IPS-20b (cell line): Measurements from ENCODE around the gene MAST4.

Source experiments
- H3K27ac ChIP-seq: one replicate; pipeline ENCODE4 v1.5.1; 2013; ENCODE audit warnings: low read length
- H3K27me3 ChIP-seq: 2 replicates; pipeline ENCODE4 v1.6.1; 2013; ENCODE audit warnings: mild to moderate bottlenecking, low read length, inconsistent platforms; ENCODE audit not compliant: insufficient read depth
- H3K36me3 ChIP-seq: 2 replicates; pipeline ENCODE4 v1.6.1; 2013; ENCODE audit warnings: low read depth, mild to moderate bottlenecking, inconsistent platforms, low read length, moderate library complexity; ENCODE audit not compliant: insufficient read depth
- H3K4me1 ChIP-seq: 2 replicates; pipeline ENCODE4 v1.6.1; 2013; ENCODE audit warnings: mild to moderate bottlenecking, control low read depth, inconsistent platforms, low read length, moderate library complexity; ENCODE audit not compliant: insufficient read depth
- H3K4me3 ChIP-seq: 2 replicates; pipeline ENCODE4 v1.5.1; 2013; ENCODE audit warnings: mild to moderate bottlenecking, low read length, inconsistent platforms
- H3K9ac ChIP-seq: 2 replicates; pipeline ENCODE4 v1.6.1; 2013; ENCODE audit warnings: low read depth, mild to moderate bottlenecking, inconsistent platforms, low read length, moderate library complexity
- H3K9me3 ChIP-seq: 2 replicates; pipeline ENCODE4 v1.6.1; 2013; ENCODE audit warnings: mild to moderate bottlenecking, low read depth, low read length, inconsistent platforms; ENCODE audit not compliant: insufficient read depth

MAST4 gene

DNA sequence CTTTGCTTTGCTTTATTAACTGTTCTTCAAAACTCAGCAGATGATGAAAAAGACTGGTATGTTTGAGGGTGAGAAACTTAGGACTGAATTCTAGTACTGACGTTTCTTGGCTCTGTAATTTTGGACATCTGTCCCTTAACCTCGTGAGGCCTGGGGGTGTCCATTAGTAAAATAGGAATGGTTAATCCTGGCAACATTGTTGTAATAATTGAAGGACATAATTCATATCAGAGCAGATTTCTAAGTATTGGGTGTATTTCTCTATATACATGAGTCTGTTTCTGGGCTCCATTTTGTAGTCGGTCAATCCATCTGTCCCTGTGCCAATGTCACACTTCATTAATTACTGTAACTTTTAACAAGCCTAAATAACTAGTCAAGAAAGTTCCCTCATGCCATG lies 206.7 kb downstream of the MAST4 start:
- Histone ChIP-seq H3K27me3 (no peaks in the 10 kb centered on the region; the same call in 1 of the 2 replicates), H3K9ac (no peak overlapping the region), H3K27ac (no peak overlapping the region), H3K36me3 (no peaks in the 10 kb centered on the region), H3K9me3 (no peaks in the 10 kb centered on the region), H3K4me3 (no peak overlapping the region), H3K4me1 (no peaks in the 10 kb centered on the region)

DNA sequence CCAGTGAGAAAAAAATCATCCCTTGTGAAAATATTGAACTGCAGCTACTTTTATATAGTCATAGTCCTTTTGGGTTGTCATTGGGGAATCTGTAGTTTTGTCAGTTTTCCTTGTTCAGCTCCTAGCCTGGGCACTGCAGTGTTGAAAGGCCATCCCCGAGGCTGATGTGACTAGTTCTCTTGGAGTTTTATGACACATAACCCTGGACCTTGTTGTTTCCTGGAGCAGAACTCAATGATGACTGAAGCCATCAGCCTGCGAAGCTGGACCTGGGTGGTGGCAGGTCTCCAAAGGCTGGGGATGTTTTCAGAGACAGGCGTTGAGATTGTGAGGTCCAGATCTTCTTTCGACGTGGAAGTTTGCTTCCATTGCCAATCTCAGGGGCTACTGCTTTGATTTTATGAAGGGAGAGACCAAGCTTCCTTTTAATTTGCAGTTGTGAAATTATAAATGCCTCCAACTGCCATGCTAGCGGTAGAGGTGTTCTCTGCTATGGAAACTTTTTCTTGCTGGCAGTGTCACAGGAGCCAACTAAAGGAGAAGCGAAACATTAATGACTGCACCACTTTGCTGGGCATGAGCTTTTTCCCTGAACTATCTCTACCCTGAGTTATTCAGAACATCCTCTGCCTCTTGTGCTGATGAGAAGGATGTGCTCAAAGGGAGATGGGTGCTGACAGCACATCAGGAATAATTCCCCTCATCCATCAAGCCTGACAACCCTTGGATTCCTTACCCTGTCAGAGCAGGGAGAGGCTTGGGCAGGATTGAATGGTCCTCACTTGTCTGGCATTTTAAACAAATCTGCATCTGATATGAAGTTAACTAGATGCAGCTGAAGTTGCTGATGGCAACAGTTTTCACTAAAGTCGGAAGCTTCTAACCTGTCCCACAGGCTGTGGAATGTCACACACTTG lies 209.6 kb downstream of the MAST4 start:
- no peaks in the 10 kb centered on the region for H3K36me3 ChIP-seq
- no peak overlapping the region for H3K27ac ChIP-seq
- no peaks in the 10 kb centered on the region for H3K4me1 ChIP-seq
- H3K9ac ChIP-seq, result no peak overlapping the region
- H3K27me3 ChIP-seq, result no peaks in the 10 kb centered on the region; the same call in 1 of the 2 replicates
- no peak overlapping the region for H3K4me3 ChIP-seq
- H3K9me3 ChIP-seq, result no peaks in the 10 kb centered on the region

DNA sequence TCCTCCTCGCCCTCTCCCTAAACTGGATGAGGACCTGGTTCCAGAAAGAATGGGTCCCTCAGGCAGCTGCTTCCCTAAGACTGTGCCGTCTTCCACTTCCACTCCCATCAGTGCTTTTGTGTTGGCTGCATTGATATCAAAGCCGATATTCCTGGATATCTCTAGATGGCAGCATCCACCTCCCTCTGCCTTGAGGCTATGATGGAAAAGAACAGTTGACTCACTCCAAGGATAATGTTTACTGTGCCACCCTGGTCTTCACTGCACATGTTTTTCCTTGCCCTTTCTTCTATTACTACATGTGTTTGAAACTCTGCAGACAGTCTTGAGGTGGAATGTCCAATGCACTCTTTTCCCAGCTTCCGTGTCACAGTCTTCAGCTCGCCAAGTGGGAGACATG lies 211.6 kb downstream of the MAST4 start:
- Histone ChIP-seq H3K27me3 (no peaks in the 10 kb centered on the region; the same call in 1 of the 2 replicates), H3K9me3 (no peaks in the 10 kb centered on the region), H3K4me1 (0 out of 2 replicates have a peak, but pooled peaks cover 2% of the 10 kb centered on the region), H3K4me3 (no peak overlapping the region), H3K27ac (no peak overlapping the region), H3K9ac (no peak overlapping the region), H3K36me3 (no peaks in the 10 kb centered on the region)

GRCh38 chr5:66808663-66809062 lies 212.5 kb downstream of the MAST4 start:
- Histone ChIP-seq H3K4me1 (peaks cover 3% of the 10 kb centered on the region; the same call in 1 of the 2 replicates), H3K4me3 (no peak overlapping the region), H3K27me3 (no peaks in the 10 kb centered on the region; the same call in 1 of the 2 replicates), H3K9me3 (no peaks in the 10 kb centered on the region), H3K9ac (no peak overlapping the region), H3K36me3 (no peaks in the 10 kb centered on the region), H3K27ac (no peak overlapping the region)

DNA sequence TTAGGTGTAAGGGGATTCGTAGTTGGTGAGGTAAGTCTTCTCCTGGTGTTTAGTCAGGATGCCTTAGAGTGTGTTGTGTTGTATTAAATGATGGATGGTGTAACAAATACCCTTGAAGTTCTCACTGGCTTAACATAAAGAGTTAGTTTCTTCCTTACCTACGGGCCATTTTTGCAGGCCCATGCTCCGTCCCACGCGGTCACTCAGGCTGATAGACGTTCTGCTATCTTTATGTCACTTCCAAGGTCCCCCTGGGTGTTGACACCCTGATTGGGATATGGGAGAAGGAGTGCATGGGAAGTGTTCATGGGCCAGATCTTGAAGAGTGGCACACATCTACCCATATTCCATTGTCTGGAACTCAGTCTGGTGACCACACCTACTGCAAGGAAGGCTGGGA lies 214.0 kb downstream of the MAST4 start:
- Histone ChIP-seq H3K4me3 (no peak overlapping the region), H3K27me3 (no peaks in the 10 kb centered on the region; the same call in 1 of the 2 replicates), H3K27ac (no peak overlapping the region), H3K36me3 (no peaks in the 10 kb centered on the region), H3K9me3 (no peaks in the 10 kb centered on the region), H3K4me1 (peaks cover 11% of the 10 kb centered on the region), H3K9ac (no peak overlapping the region)

GRCh38 chr5:66810848-66811261 lies 214.7 kb downstream of the MAST4 start:
- H3K27me3 ChIP-seq, result no peaks in the 10 kb centered on the region; the same call in 1 of the 2 replicates
- H3K9me3 ChIP-seq, result no peaks in the 10 kb centered on the region
- H3K4me3 ChIP-seq, result no peak overlapping the region
- H3K27ac ChIP-seq, result no peak overlapping the region
- H3K36me3 ChIP-seq, result no peaks in the 10 kb centered on the region
- peaks cover 11% of the 10 kb centered on the region for H3K4me1 ChIP-seq
- H3K9ac ChIP-seq, result no peak overlapping the region

DNA sequence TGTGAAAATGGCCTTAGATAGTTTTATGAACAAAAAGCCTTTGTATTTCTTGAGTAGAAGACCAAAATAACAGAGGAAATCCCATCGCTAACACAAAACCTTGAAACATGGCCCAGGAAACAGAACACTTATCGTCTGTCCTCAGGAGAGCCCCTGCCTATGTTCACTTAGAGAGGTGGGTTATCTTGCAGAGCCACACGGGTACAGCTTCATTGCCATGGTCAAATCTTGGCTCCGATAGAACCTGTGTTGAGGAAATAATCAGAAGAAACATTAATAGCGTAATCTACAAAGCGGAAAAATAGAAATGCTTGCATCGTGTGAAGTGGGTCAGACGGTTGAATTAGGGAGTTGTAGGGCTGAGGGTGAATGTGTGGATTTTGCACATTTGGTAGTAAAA lies 216.1 kb downstream of the MAST4 start:
- Histone ChIP-seq H3K36me3 (no peaks in the 10 kb centered on the region), H3K9ac (no peak overlapping the region), H3K9me3 (no peaks in the 10 kb centered on the region), H3K4me3 (no peak overlapping the region), H3K27ac (no peak overlapping the region), H3K27me3 (no peaks in the 10 kb centered on the region), H3K4me1 (peaks cover 11% of the 10 kb centered on the region)

DNA sequence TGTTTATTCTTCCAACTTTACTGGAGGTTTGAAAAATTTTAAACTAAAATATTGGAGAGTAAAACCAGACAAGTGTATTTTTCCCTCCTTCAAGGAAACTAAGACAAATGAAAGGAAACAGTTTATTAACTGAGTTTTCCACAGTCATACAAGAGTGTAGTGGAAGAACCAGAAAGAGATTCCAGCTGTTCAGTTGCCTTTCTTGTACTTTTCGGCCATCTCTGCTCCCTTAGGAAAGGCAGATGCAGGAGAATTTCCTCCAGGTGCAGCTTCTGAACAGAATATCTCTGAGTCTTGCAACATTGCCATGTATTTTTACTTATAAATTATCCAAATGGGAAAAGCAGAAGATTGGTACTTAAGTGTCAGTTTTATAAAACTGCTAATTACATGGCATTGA lies 217.1 kb downstream of the MAST4 start:
- H3K9me3 ChIP-seq, result no peaks in the 10 kb centered on the region
- H3K27ac ChIP-seq, result no peak overlapping the region

GRCh38 chr5:66814146-66814991 lies 218.2 kb downstream of the MAST4 start:
- Histone ChIP-seq H3K9me3 (no peaks in the 10 kb centered on the region), H3K27ac (no peak overlapping the region), H3K27me3 (no peaks in the 10 kb centered on the region), H3K36me3 (no peaks in the 10 kb centered on the region), H3K4me1 (peaks cover 11% of the 10 kb centered on the region), H3K9ac (no peak overlapping the region), H3K4me3 (no peak overlapping the region)

More for the DNA sequence above, 217.1 kb downstream of the MAST4 start:
- Histone ChIP-seq H3K4me1 (peaks cover 11% of the 10 kb centered on the region), H3K9ac (no peak overlapping the region), H3K36me3 (no peaks in the 10 kb centered on the region), H3K27me3 (no peaks in the 10 kb centered on the region), H3K4me3 (no peak overlapping the region)

DNA sequence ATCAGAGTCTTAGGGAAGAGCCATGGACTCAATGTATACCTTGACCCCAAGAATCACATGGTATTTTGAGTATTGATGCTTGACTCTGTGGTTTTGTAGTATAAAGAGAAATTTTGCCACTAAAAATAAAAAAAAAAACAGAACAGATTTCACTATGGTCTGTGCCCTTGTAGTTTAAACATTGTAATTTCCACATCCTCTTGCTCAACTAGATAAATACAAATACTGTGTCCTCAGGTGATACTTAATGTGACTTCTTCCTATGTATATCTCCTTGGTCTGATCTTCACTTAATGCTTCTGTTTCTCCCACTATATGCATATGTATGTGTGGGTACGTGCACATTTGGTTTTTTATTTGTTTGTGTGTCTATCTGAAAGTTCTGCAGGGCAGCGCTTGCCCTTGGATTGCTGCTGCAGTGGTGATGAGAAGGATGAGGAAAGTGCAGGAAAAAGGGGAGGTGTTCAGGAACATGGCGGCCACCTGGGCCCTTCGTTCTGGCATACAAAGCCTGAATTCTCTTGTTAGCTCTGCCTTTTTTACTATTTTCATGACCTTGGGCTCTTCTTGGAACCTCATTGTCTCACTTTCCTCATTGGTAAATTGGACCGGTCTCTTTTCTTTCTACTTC lies 222.2 kb downstream of the MAST4 start:
- Histone ChIP-seq H3K36me3 (no peaks in the 10 kb centered on the region), H3K9me3 (no peaks in the 10 kb centered on the region), H3K27me3 (no peaks in the 10 kb centered on the region), H3K9ac (no peak overlapping the region), H3K4me1 (peaks cover 9% of the 10 kb centered on the region), H3K27ac (no peak overlapping the region), H3K4me3 (no peak overlapping the region)

DNA sequence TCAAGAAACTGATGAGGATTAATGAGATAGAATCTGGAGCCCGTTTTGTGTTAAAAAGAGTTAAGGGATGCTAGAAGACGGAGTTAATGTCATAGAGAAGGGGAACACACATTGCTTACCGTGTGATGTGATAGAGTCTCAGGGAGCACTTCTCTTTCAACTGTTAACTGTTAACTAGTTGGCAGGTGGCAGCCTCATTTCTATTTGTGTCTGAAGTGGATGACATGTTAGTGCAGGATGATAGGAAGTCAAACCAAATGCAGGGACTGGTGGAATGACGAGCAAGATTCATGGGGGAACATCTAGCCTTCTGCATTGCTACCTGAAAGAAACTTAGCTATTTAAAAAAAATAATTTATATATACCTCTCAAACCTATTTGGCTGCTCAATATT lies 222.7 kb downstream of the MAST4 start:
- Histone ChIP-seq H3K27me3 (no peaks in the 10 kb centered on the region), H3K4me3 (no peak overlapping the region), H3K4me1 (peaks cover 6% of the 10 kb centered on the region), H3K9me3 (no peaks in the 10 kb centered on the region), H3K36me3 (no peaks in the 10 kb centered on the region), H3K9ac (no peak overlapping the region), H3K27ac (no peak overlapping the region)
